ENCODE measurements around the gene TAOK1.

Gene TAOK1

DNA sequence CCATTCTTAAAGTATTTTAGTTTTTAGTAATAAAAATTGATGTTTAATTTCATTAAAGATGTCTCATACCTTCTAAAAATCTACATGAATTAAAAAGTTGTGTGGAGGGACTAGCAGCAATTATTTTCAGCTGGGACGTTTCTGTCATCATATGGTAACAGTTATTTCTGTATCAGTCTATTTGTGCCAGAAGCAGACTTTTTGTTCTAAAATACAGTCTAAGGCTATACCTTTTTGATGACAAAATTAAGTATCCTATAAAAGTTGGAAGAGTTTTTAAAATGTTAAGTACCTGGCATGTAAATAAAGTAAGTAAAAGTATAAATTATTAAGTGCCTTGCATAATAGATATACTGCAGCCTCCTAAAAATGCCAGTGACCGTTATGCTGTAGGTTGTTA is 5.9 kb downstream of the TAOK1 start:
- no peak overlapping the region for H3K4me3 ChIP-seq (ENCODE audit: low read depth, low read length)
- DNase-seq (ENCODE audit: low read depth, low spot score), result no peak
- TF ChIP-seq, protein P1, sequence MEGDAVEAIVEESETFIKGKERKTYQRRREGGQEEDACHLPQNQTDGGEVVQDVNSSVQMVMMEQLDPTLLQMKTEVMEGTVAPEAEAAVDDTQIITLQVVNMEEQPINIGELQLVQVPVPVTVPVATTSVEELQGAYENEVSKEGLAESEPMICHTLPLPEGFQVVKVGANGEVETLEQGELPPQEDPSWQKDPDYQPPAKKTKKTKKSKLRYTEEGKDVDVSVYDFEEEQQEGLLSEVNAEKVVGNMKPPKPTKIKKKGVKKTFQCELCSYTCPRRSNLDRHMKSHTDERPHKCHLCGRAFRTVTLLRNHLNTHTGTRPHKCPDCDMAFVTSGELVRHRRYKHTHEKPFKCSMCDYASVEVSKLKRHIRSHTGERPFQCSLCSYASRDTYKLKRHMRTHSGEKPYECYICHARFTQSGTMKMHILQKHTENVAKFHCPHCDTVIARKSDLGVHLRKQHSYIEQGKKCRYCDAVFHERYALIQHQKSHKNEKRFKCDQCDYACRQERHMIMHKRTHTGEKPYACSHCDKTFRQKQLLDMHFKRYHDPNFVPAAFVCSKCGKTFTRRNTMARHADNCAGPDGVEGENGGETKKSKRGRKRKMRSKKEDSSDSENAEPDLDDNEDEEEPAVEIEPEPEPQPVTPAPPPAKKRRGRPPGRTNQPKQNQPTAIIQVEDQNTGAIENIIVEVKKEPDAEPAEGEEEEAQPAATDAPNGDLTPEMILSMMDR (IDR thresholded peaks at IDR 0.05; ENCODE audit: insufficient read depth, low read length, missing control alignments), result no peak
- POLR2A ChIA-PET, result no interaction called here
- CTCF ChIA-PET, result interaction anchor here (1.2 to 2.2 kb wide), 2 partner anchors 10 to 26 kb away, joined by 3 to 7 read pairs; no protein-coding TSS in a partner anchor

DNA sequence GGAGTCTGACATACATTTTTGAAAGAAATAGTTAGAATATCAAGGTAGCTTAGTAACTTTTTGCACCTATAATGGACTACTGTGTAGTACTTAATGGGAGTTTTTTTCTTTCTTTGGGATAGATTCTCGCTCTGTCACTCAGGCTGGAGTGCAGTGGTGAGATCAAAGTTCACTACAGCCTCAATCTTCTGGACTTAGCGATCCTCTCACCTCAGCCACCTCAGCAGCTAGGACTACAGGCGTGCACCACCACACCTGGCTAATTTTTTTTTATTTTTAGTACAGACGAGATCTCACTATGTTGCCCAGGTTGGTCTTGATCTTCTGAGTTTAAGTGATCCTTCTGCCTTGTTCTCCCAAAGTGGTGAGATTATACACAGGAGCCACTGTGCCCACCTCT is 9.5 kb downstream of the TAOK1 start:
- CTCF ChIA-PET, result interaction anchor here (0.6 to 1.2 kb wide), 3 partner anchors 11 to 35 kb away, joined by 3 read pairs; no protein-coding TSS in a partner anchor
- POLR2A ChIA-PET, result no interaction called here
- TF ChIP-seq, protein P1 (IDR thresholded peaks at IDR 0.05; ENCODE audit: insufficient read depth, low read length, missing control alignments), result no peak

DNA sequence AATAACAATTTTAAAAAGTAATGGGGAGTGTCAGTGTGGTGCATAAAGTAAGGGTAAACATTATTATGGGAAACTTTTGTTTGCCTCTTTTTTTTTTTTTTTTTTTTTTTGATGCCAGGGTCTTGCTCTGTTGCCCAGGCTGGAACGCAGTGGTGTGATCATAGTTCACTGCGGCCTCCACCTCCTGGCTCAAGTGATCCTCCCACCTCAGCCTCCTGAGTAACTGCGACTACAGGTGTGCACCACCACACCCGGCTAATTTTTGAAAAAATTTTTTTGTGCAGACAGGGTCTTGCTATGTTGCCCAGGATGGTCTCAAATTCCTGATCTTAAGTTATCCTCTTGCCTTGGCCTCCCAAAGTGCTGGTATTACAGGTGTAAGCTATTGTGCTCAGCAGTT is 10.7 kb downstream of the TAOK1 start:
- POLR2A ChIA-PET, result no interaction called here

More for the DNA sequence above, 9.5 kb downstream of the TAOK1 start:
- DNase-seq (ENCODE audit: low read depth, low spot score), result no peak
- H3K4me3 ChIP-seq (ENCODE audit: low read depth, low read length), result no peak overlapping the region

DNA sequence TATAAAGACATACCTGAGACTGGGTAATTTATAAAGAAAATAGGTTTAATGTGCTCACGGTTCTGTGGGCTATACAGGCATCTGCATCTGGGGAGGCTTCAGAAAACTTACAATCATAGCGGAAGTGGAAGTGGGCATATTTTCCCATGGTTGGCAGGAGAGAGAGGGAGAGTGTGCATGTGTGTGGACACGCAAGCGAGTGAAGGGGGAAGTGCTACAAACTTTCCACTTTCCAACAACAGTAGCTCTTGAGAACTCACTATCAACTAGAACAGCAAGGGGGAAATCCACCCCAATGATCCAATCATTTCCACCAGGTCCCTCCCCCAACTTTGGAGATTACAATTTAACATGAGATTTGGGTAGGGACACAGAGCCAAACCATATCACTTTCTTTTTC is 11.1 kb downstream of the TAOK1 start:
- TF ChIP-seq, protein P1 (IDR thresholded peaks at IDR 0.05; ENCODE audit: insufficient read depth, low read length, missing control alignments), result no peak
- DNase-seq (ENCODE audit: low read depth, low spot score), result no peak
- no peak overlapping the region for H3K4me3 ChIP-seq (ENCODE audit: low read depth, low read length)
- POLR2A ChIA-PET, result no interaction called here
- CTCF ChIA-PET, result no interaction called here

More for the DNA sequence above, 10.7 kb downstream of the TAOK1 start:
- CTCF ChIA-PET, result interaction anchor here (1.2 kb wide), 1 partner anchor 31 kb away, joined by 3 read pairs; no protein-coding TSS in a partner anchor
- no peak for DNase-seq (ENCODE audit: low read depth, low spot score)
- TF ChIP-seq, protein P1 (IDR thresholded peaks at IDR 0.05; ENCODE audit: insufficient read depth, low read length, missing control alignments), result no peak
- H3K4me3 ChIP-seq (ENCODE audit: low read depth, low read length), result no peak overlapping the region

DNA sequence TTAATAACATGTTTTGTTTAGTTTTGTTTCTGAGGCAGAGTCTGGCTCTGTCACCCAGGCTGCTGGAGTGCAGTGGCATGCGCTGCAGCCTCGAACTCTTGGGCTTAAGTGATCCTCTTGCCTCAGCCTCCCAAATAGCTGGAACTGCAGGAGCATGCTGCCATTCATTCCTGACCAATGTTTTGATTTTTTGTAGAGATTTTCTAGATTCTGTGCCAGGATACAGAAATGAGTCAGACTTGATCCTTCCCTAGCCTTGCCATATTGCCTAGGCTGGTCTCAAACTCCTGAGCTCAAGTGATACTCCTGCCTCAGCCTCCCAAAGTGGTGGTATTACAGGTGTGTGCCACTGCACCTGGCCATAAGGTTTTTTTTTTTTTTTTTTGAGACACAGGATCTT is 17.7 kb downstream of the TAOK1 start:
- POLR2A ChIA-PET, result no interaction called here
- no peak overlapping the region for H3K4me3 ChIP-seq (ENCODE audit: low read depth, low read length)
- TF ChIP-seq, protein P1 (IDR thresholded peaks at IDR 0.05; ENCODE audit: insufficient read depth, low read length, missing control alignments), result no peak
- DNase-seq (ENCODE audit: low read depth, low spot score), result no peak
- CTCF ChIA-PET, result interaction anchor here (1.0 kb wide), 1 partner anchor 14 kb away, joined by 3 read pairs; no protein-coding TSS in a partner anchor

DNA sequence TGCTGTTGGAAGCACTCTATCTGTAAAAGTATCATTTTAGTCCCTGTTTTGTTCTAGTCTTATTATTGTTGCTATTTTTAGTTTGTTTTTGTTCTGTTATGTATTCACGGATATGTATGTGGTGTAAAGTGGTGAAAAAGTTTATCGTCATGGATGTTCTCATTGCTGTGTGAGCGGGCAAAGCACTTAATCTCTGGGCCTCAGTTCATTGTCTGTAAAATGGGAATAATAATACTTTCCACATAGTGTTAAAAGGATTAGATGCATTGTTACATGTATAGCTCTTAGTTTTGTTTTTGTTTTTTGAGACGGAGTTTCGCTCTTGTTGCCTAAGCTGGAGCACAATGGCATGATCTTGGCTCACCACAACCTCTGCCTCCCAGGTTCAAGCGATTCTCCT is 19.8 kb downstream of the TAOK1 start:
- TF ChIP-seq, protein P1 (IDR thresholded peaks at IDR 0.05; ENCODE audit: insufficient read depth, low read length, missing control alignments), result no peak
- no peak overlapping the region for H3K4me3 ChIP-seq (ENCODE audit: low read depth, low read length)
- ChIA-PET POLR2A (no interaction called here), CTCF (no interaction called here)
- no peak for DNase-seq (ENCODE audit: low read depth, low spot score)
